Activated T-cell treated with anti-CD3 and anti-CD28 coated beads, Interleukin-2, amount 50 U/mL, for 1 hour (primary cell): Measurements from ENCODE around the gene YJEFN3.

Experiments
- DNase-seq: peaks from one replicate; pipeline ENCODE4 v3.0.0-alpha.2; 2020

The YJEFN3 gene

DNA sequence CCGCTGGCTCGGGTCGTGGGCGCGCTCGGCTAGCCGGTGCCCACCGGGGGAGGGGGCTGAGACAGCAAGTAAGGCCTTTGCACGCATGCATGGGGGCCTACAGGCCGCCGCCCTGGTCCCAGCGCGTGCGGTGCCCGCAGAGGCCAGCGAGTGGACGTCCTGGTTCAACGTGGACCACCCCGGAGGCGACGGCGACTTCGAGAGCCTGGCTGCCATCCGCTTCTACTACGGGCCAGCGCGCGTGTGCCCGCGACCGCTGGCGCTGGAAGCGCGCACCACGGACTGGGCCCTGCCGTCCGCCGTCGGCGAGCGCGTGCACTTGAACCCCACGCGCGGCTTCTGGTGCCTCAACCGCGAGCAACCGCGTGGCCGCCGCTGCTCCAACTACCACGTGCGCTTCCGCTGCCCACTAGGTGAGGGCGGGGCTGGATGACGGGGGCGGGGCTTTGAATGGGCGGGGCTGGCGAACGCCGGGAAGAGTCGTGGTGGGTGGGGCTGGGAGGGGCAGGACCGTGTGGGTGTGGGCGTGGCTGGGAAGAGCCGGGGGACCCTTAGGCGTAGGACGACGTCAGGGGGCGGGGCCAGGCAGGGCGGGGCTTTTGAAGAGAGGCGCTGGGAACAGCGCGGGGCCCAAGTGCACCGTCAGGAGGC lies 11.5 kb downstream of the YJEFN3 start:
- DNase-seq, result peak; percentile 70

DNA sequence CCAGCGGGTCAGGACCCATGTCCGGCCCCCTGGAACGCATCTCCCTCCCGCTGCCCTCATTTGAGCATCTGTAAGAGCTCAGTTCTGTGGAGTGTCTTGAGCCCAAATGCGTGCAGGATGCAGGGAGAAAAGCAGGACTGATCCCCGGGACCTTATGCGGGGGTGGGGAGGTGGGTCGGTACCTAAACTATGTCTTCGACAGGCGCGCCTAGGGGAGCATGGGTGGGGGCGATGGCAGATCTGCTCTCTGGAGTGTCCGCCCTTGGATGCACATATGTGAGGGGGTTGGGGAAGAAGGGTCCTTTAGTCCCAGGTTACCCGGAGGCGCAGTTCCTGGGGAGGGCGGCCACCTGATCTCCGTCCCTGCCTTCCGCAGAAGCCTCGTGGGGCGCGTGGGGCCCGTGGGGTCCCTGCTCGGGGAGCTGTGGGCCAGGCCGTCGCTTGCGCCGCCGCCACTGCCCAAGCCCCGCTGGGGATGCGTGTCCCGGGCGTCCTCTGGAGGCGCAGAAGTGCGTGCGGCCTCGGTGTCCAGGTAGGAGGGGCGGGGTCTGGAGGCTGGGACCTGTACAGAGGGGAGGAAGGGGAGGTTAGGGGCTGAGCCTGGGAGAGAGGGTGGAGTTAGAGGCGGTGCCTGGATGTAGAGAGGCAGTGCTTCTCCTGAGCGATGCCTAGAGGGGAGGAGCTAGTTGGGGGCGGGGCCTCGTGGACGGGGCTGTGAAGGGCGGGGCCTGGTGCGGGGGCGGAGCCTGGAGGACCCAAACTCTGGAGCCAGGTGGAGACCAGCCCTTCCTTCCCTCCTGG lies 12.2 kb downstream of the YJEFN3 start:
- DNase-seq, result peak; percentile 75

DNA sequence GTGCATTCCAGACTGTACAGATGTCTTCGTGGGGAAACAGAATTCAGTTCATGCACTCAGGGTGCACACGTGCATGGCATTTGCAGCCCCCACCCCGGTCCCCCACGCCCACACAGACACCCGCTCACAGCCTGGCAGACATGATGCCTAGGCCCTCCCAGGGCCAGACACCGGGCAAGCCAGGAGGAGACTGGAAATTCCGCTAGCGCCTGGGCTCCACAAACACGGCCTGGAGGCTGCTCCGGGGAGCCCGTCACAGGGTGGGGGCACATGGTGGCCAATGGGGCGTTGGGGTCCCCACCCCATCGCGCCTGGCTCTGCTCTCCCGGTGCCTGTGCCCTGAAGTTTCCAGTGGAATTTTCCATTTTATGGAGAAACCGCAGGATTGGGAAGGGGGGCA lies 12.9 kb downstream of the YJEFN3 start:
- no peak for DNase-seq

DNA sequence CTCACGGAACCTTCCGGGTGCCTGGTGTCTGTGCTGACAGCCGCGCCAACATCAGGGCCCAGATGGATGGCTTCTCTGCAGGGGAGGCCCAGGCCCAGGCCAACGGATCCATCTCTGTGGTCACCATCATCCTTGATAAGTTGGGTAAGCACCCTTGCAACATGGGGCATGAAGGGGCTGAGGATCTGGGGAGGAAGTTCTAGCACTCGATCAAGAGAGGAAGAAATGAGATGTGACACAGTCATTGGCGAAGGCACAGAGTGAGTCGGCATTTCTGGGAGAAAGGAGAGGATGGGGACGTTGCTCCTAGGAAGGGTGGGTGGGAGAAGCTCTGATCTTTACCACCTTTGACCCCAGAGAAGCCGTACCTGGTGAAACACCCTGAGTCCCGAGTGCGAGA lies 13.8 kb downstream of the YJEFN3 start:
- DNase-seq, result no peak

DNA sequence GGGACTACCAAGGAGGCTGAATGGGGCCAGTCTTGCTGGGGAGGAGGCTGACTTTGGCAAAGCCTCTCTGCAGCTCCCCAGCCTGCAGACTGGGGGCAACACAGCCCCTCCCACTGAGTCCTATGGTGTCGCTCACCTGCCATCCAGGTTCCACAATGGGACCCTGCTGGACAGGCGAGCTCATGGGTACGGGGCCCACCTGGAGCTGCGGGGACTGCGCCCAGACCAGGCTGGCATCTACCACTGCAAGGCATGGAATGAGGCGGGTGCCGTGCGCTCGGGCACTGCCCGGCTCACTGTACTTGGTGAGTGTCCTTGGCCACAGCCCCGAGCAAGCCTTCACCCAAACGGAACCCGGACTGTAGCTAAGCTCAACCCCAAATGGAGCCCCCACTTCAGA lies 14.4 kb downstream of the YJEFN3 start:
- DNase-seq, result no peak

DNA sequence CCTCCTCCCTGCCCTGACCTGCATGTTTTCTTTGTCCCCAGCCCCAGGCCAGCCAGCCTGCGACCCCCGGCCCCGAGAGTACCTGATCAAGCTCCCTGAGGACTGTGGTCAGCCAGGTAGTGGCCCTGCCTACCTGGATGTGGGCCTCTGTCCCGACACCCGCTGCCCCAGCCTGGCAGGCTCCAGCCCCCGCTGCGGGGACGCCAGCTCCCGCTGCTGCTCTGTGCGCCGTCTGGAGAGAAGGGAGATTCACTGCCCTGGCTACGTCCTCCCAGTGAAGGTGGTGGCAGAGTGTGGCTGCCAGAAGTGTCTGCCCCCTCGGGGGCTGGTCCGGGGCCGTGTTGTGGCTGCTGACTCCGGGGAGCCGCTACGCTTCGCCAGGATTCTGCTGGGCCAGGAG lies 14.9 kb downstream of the YJEFN3 start:
- DNase-seq, result no peak

DNA sequence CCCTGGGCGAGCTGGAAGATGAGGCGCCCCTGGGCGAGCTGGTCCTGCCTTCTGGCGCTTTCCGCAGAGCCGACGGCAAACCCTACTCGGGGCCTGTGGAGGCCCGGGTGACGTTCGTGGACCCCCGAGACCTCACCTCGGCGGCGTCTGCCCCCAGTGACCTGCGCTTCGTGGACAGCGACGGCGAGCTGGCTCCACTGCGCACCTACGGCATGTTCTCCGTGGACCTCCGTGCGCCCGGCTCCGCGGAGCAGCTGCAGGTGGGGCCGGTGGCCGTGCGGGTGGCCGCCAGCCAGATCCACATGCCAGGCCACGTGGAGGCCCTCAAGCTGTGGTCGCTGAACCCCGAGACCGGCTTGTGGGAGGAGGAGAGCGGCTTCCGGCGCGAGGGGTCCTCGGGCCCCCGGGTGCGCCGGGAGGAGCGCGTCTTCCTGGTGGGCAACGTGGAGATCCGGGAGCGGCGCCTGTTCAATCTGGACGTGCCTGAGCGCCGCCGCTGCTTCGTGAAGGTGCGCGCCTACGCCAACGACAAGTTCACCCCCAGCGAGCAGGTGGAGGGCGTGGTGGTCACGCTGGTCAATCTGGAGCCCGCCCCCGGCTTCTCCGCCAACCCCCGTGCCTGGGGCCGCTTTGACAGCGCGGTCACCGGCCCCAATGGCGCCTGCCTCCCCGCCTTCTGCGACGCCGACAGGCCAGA lies 15.7 kb downstream of the YJEFN3 start:
- DNase-seq, result no peak

DNA sequence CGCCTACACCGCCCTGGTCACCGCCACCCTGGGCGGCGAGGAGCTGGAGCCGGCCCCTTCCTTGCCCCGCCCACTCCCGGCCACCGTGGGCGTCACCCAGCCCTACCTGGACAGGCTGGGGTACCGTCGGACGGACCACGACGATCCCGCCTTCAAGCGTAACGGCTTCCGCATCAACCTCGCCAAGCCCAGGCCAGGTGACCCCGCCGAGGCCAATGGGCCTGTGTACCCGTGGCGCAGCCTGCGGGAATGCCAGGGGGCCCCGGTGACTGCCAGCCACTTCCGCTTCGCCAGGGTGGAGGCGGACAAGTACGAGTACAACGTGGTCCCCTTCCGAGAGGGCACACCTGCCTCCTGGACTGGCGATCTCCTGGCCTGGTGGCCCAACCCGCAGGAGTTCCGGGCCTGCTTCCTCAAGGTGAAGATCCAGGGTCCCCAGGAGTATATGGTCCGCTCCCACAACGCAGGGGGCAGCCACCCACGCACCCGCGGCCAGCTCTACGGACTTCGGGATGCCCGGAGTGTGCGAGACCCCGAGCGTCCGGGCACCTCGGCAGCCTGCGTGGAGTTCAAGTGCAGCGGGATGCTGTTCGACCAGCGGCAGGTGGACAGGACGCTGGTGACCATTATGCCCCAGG lies 16.4 kb downstream of the YJEFN3 start:
- DNase-seq, result no peak

DNA sequence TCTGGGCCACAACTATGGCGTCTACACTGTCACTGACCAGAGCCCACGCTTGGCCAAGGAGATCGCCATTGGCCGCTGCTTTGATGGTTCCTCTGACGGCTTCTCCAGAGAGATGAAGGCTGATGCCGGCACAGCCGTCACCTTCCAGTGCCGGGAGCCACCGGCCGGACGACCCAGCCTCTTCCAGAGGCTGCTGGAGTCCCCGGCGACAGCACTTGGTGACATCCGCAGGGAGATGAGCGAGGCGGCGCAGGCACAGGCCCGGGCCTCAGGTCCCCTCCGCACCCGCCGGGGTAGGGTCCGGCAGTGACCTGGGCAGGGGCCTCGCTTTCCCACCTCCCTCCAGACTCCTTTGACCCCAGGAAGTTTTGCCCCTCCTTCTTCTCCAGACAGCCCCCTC lies 17.0 kb downstream of the YJEFN3 start:
- no peak for DNase-seq

DNA sequence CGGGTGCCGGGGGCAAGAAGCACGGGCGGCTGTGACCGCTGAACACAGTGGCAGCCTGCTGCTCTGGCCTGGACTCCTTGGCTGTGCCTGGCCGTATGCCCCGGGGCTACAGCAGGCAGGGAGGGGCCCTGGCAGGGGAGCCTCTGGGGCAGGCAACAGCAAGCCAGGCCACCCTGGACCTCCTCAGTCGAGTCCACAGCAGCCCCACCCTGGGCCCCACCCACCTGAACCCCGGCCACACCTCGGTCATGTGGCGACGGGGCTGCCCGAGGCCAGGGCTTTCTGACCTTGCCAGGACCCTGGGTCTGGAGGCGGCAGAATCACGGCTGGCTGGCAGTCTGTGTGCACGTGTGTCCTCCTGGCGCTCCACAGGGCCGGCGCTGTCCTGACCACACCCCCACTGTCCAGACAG lies 18.0 kb downstream of the YJEFN3 start:
- no peak for DNase-seq

DNA sequence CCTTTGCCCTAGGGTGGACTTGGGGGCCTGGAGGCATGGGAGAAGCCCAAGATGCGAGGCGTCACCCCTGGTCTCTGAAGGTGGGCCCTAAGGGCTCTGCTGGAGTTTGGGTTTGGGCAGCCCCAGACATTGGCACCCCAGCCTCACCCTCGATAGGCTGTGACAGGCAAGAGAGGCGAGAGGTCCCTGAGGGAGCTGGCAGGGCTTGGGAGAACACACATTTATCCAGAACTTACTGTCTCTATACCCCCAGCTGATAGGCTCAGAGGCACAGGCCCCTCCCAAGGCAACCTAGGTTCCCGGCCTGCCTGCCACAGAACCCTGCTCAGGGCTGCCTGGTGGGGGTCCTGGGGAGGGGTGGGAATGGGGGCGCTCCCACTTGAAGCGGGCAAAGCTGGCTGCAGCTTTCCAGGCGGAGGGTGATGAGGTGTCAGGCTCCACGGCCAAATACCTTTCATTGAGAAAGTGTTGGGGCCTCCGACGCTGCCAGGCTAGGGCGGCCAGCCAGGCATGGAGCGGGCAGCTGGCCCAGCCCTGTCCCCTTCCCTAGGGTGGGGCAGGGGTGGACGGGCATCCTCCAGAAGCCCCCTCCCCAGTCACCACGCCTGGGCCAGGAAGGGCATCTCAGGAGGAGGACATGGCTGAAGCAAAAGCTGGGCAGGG lies 19.1 kb downstream of the YJEFN3 start:
- no peak for DNase-seq

DNA sequence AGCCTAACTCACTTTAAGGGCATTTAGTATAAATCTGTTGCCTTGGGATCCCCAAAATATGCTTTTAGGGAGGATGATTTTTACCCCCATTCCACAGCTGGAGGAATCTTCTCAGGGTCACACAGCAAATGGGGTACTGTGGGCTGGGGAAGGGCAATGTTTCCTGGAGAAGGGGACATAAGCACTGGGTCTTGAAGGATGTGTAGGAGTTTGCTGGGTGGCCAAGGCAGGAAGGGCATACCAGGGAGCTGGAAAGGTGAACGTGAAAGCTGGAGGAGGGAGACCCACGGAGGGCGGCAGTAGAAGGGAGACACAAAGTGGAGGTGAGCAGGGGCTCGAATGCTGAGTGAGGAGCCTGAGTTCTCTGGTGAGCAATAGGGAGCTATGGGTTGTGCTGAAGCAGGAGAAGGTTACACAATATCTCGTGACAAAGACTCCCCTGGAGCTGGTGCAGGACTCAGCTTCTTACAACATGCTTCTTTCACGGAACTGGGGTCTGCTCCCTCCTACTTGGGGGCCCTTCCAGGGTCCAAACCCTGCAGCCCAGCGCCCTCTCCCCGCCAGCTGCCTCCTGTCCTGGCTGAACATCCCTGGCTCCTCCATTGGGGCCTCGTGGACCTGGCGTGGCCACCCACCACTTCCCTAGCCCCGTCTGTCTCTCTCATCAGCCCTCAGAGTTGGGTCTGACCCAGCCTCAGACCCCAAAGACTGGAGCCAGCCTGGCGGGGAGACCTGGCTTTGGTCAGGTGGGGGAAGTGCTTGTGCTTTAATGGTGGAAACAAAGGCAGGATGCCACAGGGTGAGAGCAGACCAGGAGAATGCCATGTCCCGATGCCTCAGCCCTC lies 20.4 kb downstream of the YJEFN3 start:
- DNase-seq, result no peak

DNA sequence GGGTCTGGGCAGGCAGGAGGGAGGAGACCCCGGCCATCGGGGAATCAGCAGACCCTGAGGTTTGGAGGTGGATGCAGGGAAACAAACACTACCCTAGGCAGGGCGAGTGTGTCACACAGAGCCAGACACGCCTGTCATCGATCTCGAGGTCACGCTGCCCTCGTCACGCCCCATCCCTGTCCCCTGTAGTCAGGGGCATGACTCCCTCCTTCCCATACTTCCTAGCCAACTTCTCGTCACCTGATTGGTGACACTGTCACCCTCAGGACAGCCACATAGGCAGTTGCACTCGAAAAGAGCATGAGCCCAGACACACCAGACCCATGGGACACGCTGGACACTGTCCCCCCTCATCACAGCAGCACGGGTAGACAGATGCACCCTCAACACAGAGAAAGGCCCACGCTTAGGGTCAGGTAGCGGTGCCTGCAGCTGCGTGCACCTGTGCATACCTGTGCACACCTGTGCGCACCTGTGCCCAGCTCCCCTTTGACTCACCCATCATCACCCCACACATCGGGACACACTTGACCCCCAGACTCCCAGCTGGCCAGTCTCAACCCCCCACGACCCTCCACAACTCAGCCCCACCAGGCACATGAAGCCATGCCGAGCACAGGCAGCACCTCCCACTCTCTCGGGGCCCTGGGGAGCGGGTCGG lies 21.2 kb downstream of the YJEFN3 start:
- no peak for DNase-seq

DNA sequence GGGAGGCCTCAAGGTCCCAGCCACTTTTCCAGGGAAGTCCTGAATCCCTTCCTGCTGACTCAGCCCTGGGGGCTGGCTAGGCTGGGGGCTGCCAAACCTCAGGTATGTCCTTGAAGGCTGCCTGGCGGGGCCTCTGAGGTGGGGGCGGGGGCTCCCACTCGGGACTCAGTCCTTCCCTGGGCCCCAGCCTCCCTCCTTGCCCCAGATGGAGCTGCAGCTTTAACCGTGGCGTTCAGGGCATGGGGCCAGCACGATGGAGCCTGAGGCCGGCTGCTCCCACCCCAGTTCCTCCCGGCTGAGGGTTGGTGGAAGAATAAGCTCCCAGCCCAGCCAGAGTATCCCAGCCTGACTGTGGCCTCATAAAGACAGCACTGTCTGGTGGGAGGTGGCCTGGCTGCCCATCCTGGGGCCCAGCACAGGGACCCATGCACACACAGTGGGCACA lies 21.8 kb downstream of the YJEFN3 start:
- no peak for DNase-seq

DNA sequence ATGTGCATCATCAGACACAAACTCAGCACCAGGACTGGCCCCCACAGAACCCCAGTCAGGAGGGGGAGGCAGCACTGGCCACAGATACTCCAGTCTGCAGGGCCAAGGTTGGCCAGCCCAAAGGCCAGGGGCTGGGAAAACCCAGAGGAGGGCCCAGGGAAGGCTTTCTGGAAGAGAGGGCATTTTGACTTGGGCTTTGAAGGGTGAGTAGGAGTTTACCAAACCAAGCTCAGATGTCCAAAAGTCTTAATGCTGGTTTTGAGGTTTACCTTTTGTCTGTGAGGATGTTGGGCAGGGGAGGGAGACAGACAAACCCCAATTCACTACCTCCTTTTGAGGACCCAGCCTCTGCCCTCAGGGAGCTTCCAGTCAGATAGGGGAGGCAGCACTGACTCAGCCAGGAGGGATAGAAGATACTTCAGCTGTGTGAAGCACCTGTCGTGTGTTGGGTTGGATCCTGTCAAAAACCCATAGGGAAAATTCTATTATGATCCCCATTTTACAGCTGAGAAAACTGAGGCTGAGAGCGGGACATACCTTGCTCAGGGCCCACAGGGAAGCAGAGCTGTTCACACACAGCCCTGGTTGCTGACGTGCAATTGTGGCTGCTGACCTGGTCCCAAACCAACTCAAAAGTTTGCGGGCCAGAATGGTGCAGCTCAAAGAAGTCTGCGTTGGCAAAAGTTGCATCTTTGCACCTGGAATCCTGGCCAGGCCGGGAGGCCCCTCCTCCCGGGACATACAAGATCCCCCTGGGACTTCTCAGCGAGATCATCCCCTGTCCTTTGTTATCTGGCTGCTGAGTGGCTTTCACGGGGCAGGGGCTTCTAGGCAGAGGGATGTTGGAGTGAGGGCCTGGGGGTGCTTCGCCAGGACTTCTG lies 22.5 kb downstream of the YJEFN3 start:
- DNase-seq, result no peak

DNA sequence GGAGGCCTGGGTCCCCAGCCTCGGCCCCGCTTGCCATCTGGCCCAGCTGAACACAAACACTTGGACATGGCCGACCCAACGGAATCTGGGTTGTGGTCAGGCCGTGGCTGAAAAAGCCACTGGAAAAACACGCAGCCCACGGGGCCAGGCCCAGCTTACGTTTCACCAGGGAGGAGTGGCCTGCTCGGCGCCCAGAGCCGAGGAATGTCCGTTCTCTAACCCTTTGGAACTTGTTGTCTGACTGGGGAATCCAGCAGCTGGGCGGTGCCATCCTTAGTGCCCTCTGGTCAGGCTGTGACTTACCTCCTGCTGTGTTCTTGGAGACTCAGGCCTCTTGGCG lies 23.1 kb downstream of the YJEFN3 start:
- DNase-seq, result no peak

DNA sequence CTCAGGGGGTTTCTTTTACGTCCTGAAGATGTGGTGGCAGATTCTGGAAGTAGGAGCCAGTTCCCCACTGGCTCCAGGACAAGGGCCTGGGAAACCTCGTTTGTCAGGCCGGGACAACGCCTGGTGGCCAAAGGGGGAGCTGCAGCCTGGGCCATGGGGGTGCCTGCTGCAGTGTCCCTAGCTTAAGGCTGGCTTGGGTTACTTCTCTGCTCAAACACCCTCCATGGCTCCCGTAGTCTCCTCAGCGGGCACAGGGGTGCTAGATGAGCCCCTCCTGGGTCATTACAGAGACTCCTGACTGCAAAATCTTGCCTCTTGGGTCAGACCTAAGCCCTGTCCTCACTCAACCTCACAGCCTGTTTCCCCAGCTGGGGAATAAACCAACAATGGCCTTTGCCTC lies 24.1 kb downstream of the YJEFN3 start:
- peak; percentile 51 for DNase-seq

DNA sequence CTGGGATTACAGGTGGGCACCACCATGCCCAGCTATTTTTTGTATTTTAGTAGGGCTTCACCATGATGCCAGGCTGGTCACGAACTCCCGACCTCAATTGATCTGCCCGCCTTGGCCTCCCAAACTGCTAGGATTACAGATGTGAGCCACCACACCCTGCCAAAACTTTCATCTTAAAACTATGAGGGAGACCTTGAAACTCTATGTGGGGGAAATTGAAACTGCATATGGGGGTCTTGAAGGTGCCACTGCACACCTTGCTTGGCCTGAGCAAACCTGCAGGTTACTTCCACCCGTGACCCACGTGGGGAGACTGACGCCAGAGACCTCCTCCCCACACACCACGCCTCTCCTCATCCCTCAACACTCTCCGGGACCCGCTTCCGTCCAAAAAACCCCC lies 25.0 kb downstream of the YJEFN3 start:
- no peak for DNase-seq

DNA sequence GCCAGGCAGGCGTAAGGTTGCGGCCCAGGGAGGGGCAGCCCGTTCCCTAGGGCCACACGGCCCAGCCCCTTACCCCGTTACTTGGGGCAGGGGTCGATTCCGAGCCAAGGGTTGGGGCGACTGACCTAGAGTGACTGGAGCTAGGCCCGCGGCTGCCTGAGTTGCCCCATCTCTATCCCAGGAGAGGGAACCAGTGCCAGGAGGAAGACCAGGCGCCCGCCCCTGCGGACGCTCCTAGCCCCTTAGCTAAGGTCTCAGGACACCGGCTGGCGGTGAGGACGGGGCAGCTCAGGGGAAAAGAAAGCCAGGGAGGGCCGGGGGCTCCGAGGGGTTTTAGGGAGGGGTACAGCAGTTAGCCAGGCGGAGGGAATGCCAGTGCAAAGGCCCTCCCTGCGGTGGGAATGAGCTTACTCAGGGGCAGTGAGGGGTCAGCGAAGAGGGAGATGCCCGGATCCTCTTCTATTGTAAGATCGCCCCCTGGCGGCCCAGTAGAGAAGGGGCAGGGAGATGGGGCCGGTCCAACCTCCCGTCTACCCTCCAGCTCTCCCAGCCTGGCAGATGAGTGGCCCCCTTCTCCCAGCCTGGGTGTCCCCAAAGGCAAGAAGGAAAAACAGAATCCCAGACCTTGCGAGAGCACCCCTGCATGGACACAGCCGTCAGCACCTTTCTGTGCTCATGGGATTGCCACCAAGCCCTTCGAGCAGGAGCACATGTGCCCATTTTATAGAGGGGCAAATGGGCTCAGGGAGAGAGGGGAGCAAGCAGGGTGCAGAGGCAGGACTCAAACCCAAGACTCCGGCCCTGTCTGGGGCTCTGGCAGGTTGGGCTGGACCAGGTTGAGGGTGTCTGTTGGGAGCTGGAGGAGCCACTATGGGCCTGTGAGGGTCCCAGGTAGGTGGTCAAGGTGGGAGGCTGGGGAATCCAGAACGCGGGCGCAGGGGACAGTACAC lies 25.6 kb downstream of the YJEFN3 start:
- peak; percentile 65 for DNase-seq
